Keratinocyte (primary cell): Measurements from ENCODE around the gene LDB2. TPM values are rescaled to one million over a fixed set of nuclear protein-coding genes. Genes with fewer than 3 reads are reported as not detected.

Experiments used
- DNase-seq: peaks from one replicate; pipeline ENCODE4 v3.0.0-alpha.2; 2011; ENCODE audit warnings: low read depth, missing footprints, low spot score
- FAIRE-seq: peaks from 2 replicates; lab custom pipeline; 2011; peaks lifted over from hg19 to GRCh38; lab: Jason Lieb, UNC
- H2AFZ ChIP-seq: 2 replicates; pipeline ENCODE4 v1.6.0; 2012; ENCODE audit warnings: low read length, control low read depth, inconsistent platforms; ENCODE audit not compliant: control insufficient read depth
- H3K27ac ChIP-seq: 2 replicates; pipeline ENCODE4 v1.5.1; 2011; ENCODE audit warnings: low read length; ENCODE audit not compliant: control insufficient read depth, insufficient read depth
- H3K27me3 ChIP-seq: 3 replicates; pipeline ENCODE4 v1.6.0; 2011; ENCODE audit warnings: low read length; ENCODE audit not compliant: control insufficient read depth, insufficient read depth; ENCODE audit errors: extremely low read depth
- H3K36me3 ChIP-seq, 2 experiments: 2 replicates in 1 of 2; 3 replicates in 1 of 2; pipeline ENCODE4 v1.5.1; 2011; ENCODE audit warnings: low read length in 2 of 2, mild to moderate bottlenecking in 1 of 2; ENCODE audit not compliant: control insufficient read depth in 2 of 2, insufficient read depth in 2 of 2; ENCODE audit errors: extremely low read depth in 1 of 2
- H3K4me1 ChIP-seq: 3 replicates; pipeline ENCODE4 v1.5.1; 2011; ENCODE audit warnings: low read length; ENCODE audit not compliant: control insufficient read depth, insufficient read depth; ENCODE audit errors: extremely low read depth
- H3K4me2 ChIP-seq: 3 replicates; pipeline ENCODE4 v1.6.0; 2011; ENCODE audit warnings: low read depth, low read length; ENCODE audit not compliant: control insufficient read depth, insufficient read depth; ENCODE audit errors: extremely low read depth
- H3K4me3 ChIP-seq, 3 experiments: fragments of 200-600 bp in 1 of 3; sonication (generic) in 1 of 3; 2 replicates in 2 of 3; 3 replicates in 1 of 3; pipeline ENCODE4 v1.5.1; 2011 to 2016; ENCODE audit warnings: low read length in 3 of 3, mild to moderate bottlenecking in 3 of 3, control low read depth in 2 of 3, inconsistent platforms in 1 of 3, low read depth in 1 of 3, mixed read lengths in 1 of 3, mixed run types in 1 of 3, moderate library complexity in 1 of 3; ENCODE audit not compliant: control insufficient read depth in 2 of 3, insufficient read depth in 2 of 3; ENCODE audit errors: extremely low read depth in 1 of 3
- H3K79me2 ChIP-seq: 2 replicates; pipeline ENCODE4 v1.6.0; 2012; ENCODE audit warnings: low read length; ENCODE audit not compliant: control insufficient read depth, insufficient read depth
- H3K9ac ChIP-seq: 3 replicates; pipeline ENCODE4 v1.6.0; 2011; ENCODE audit warnings: low read length; ENCODE audit not compliant: control insufficient read depth, insufficient read depth; ENCODE audit errors: extremely low read depth
- H3K9me1 ChIP-seq: 3 replicates; pipeline ENCODE4 v1.6.0; 2011; ENCODE audit warnings: low read length; ENCODE audit not compliant: control insufficient read depth, insufficient read depth; ENCODE audit errors: extremely low read depth
- H3K9me3 ChIP-seq: 2 replicates; pipeline ENCODE4 v1.5.1; 2012; ENCODE audit warnings: low read depth, low read length; ENCODE audit not compliant: control insufficient read depth
- H4K20me1 ChIP-seq: 3 replicates; pipeline ENCODE4 v1.6.0; 2011; ENCODE audit warnings: low read length; ENCODE audit not compliant: control insufficient read depth, insufficient read depth; ENCODE audit errors: extremely low read depth
- CTCF ChIP-seq, 3 experiments: IDR thresholded peaks in 1 of 3; conservative IDR thresholded peaks in 1 of 3; optimal IDR thresholded peaks in 1 of 3; 2 replicates in 2 of 3; 3 replicates in 1 of 3; pipeline versions ENCODE3 to v1.5.1; 2011; ENCODE audit warnings: low read length in 3 of 3, mild to moderate bottlenecking in 3 of 3, moderate library complexity in 2 of 3, control low read depth in 1 of 3, inconsistent platforms in 1 of 3; ENCODE audit not compliant: insufficient read depth in 2 of 3; ENCODE audit errors: extremely low read depth in 1 of 3
- EZH2 ChIP-seq: IDR thresholded peaks from one replicate; pipeline ENCODE4 v1.6.1; 2012; ENCODE audit warnings: inconsistent platforms, mild to moderate bottlenecking, low read length, moderate library complexity
- dilution Hi-C: fragments of 300-500 bp; cut with MboI; formaldehyde crosslinking; loops from one replicate; pipeline ENCODE4 v1.7.0; 2020; ENCODE audit warnings: low sequenced_read_pairs; ENCODE audit not compliant: extremely low pct_ligation_motif_present
- polyA plus RNA-seq, 5 experiments: library from polyadenylated mRNA; depleted of rRNA in 3 of 5; stranded (reverse) in 3 of 5; stranded (forward) in 1 of 5; unstranded in 1 of 5; fragments of >200 nt; gene quantifications; 1 replicate in 1 of 5; 2 replicates in 3 of 5; 3 replicates in 1 of 5; pipeline versions ENCODE4 v1.2.1 to v1.2.3, GENCODE V29; 2011 to 2012; ENCODE audit warnings: missing spikeins in 2 of 5, low read depth in 1 of 5, low replicate concordance in 1 of 5

LDB2 gene
- polyA plus RNA-seq, 1 donor (not counting 4 experiments of a cell fraction or from before 2014, with no cell fraction given), result not detected

- no peaks in the 10 kb centered on the region for H3K36me3 ChIP-seq
- H3K79me2 ChIP-seq, result no peaks in the 10 kb centered on the region
- no peak overlapping the region for H3K4me3 ChIP-seq
- H3K4me1 ChIP-seq, result no peaks in the 10 kb centered on the region
- H3K9me1 ChIP-seq, result no peaks in the 10 kb centered on the region
- no peaks in the 10 kb centered on the region for H3K27me3 ChIP-seq
- H3K9me3 ChIP-seq, result no peaks in the 10 kb centered on the region
- no peak overlapping the region for H3K9ac ChIP-seq
- no peak overlapping the region for H3K27ac ChIP-seq
- TF ChIP-seq CTCF (optimal IDR thresholded peaks at IDR 0.05 in 1 of 3, IDR thresholded peaks at IDR 0.05 in 1 of 3, conservative IDR thresholded peaks at IDR 0.05 in 1 of 3; ENCODE audit: extremely low read depth in 1 of 3, insufficient read depth in 2 of 3, low read length in 3 of 3) (no peak), EZH2 (no peak)
- no peak overlapping the region for H3K4me2 ChIP-seq
- no peak overlapping the region for H2AFZ ChIP-seq
- dilution Hi-C loops, result no loop called here
- H4K20me1 ChIP-seq, result no peaks in the 10 kb centered on the region
- FAIRE-seq, result no peak
- no peak for DNase-seq
Measured at GRCh38 chr4:16652732-16653305, 245.6 kb downstream of the LDB2 start.

- Histone ChIP-seq H3K36me3 (no peaks in the 10 kb centered on the region), H2AFZ (no peak overlapping the region), H3K27ac (no peak overlapping the region), H3K4me1 (no peaks in the 10 kb centered on the region), H3K4me2 (no peak overlapping the region), H3K27me3 (no peaks in the 10 kb centered on the region), H3K79me2 (no peaks in the 10 kb centered on the region), H3K4me3 (no peak overlapping the region), H3K9me1 (no peaks in the 10 kb centered on the region), H4K20me1 (no peaks in the 10 kb centered on the region), H3K9me3 (no peaks in the 10 kb centered on the region), H3K9ac (no peak overlapping the region)
- TF ChIP-seq CTCF (optimal IDR thresholded peaks at IDR 0.05 in 1 of 3, IDR thresholded peaks at IDR 0.05 in 1 of 3, conservative IDR thresholded peaks at IDR 0.05 in 1 of 3; ENCODE audit: extremely low read depth in 1 of 3, insufficient read depth in 2 of 3, low read length in 3 of 3) (no peak), EZH2 (no peak)
- DNase-seq (no peak), FAIRE-seq (no peak)
- dilution Hi-C loops, result no loop called here
Measured at GRCh38 chr4:16646459-16646858, 252.0 kb downstream of the LDB2 start.
